ENCODE results near the gene DPEP3.

- no peak for TF ChIP-seq POLR2A (IDR thresholded peaks at IDR 0.05)
- no peak for TF ChIP-seq CTCF (IDR thresholded peaks at IDR 0.05)
Measured at GRCh38 chr16:67977005-67977404, 3.3 kb downstream of the DPEP3 start.

Measured in uterus (tissue), 2 donors.